GM23338 (cell line): Measurements from ENCODE around the gene CTNND2. TPM values are rescaled to one million over a fixed set of nuclear protein-coding genes. Genes with fewer than 3 reads are reported as not detected.

Experiments used
- ATAC-seq: fragments of 200-7000 bp; cut with Tn5 transposase; 3 replicates; pipeline ENCODE4 v1.9.1; 2020
- DNase-seq: peaks from one replicate; pipeline ENCODE4 v3.0.0-alpha.2; 2015; ENCODE audit warnings: low spot score
- H2AFZ ChIP-seq: fragments of 200-600 bp; sonication (generic); 2 replicates; pipeline ENCODE4 v1.8.0; 2016; ENCODE audit warnings: antibody characterized with exemption, mild to moderate bottlenecking, moderate library complexity
- H3F3A ChIP-seq: fragments of 200-600 bp; sonication (generic); replicated peaks from 2 replicates; pipeline ENCODE4 v1.8.0; 2017; ENCODE audit warnings: antibody characterized with exemption, mixed run types, low read depth
- H3K27ac ChIP-seq: fragments of 200-600 bp; sonication (generic); 2 replicates; pipeline ENCODE4 v1.6.1; 2016; ENCODE audit warnings: low read depth
- H3K27me3 ChIP-seq: fragments of 200-600 bp; sonication (generic); 2 replicates; pipeline ENCODE4 v1.8.0; 2016; ENCODE audit warnings: mild to moderate bottlenecking, mixed run types, moderate library complexity; ENCODE audit not compliant: insufficient read depth
- H3K36me3 ChIP-seq: fragments of 200-600 bp; sonication (generic); 2 replicates; pipeline ENCODE4 v1.8.0; 2016; ENCODE audit warnings: mild to moderate bottlenecking; ENCODE audit not compliant: insufficient read depth
- H3K4me1 ChIP-seq: fragments of 200-600 bp; sonication (generic); 2 replicates; pipeline ENCODE4 v1.8.0; 2016; ENCODE audit warnings: mild to moderate bottlenecking, moderate library complexity; ENCODE audit not compliant: insufficient read depth
- H3K4me2 ChIP-seq: fragments of 200-600 bp; sonication (generic); 2 replicates; pipeline ENCODE4 v1.7.1; 2017; ENCODE audit warnings: mixed run types
- H3K4me3 ChIP-seq: fragments of 200-600 bp; sonication (generic); 2 replicates; pipeline ENCODE4 v1.6.1; 2016; ENCODE audit warnings: mixed run types
- H3K79me2 ChIP-seq: fragments of 200-600 bp; sonication (generic); replicated peaks from 2 replicates; pipeline ENCODE4 v1.8.0; 2017; ENCODE audit warnings: mild to moderate bottlenecking; ENCODE audit not compliant: insufficient read depth
- H3K9me2 ChIP-seq: fragments of 200-600 bp; sonication (generic); 2 replicates; pipeline ENCODE4 v1.8.0; 2017; ENCODE audit not compliant: insufficient read depth
- H4K20me1 ChIP-seq: fragments of 200-600 bp; sonication (generic); replicated peaks from 2 replicates; pipeline ENCODE4 v1.8.0; 2017; ENCODE audit warnings: mild to moderate bottlenecking; ENCODE audit not compliant: insufficient read depth
- H3K27ac Mint-ChIP-seq: 2 replicates; pipeline ENCODE4 v1.8.0; 2020; ENCODE audit warnings: inconsistent platforms, mild to moderate bottlenecking, moderate library complexity, mixed read lengths
- H3K27me3 Mint-ChIP-seq: 3 replicates; pipeline ENCODE4 v1.8.0; 2022; ENCODE audit warnings: low read depth, mild to moderate bottlenecking, moderate library complexity, mixed read lengths, inconsistent platforms; ENCODE audit not compliant: insufficient read depth, poor library complexity
- H3K36me3 Mint-ChIP-seq: 3 replicates; pipeline ENCODE4 v1.8.0; 2021; ENCODE audit warnings: low read depth, mild to moderate bottlenecking, inconsistent platforms, moderate library complexity, mixed read lengths
- H3K4me1 Mint-ChIP-seq: 3 replicates; pipeline ENCODE4 v1.8.0; 2020; ENCODE audit warnings: mild to moderate bottlenecking, inconsistent platforms, mixed read lengths
- H3K4me3 Mint-ChIP-seq: 3 replicates; pipeline ENCODE4 v1.8.0; 2021; ENCODE audit warnings: moderate library complexity, mild to moderate bottlenecking, inconsistent platforms, mixed read lengths
- H3K9me3 Mint-ChIP-seq: 3 replicates; pipeline ENCODE4 v1.8.0; 2020; ENCODE audit warnings: moderate library complexity, mild to moderate bottlenecking, inconsistent platforms, mixed read lengths
- CREB1 ChIP-seq: fragments of 250-450 bp; sonication (Bioruptor Pico); IDR thresholded peaks from 2 replicates; pipeline ENCODE4 v1.5.0; 2020; ENCODE audit warnings: low read depth, mild to moderate bottlenecking, moderate library complexity
- EZH2 ChIP-seq: fragments of 200-600 bp; sonication (generic); IDR thresholded peaks from one replicate; pipeline ENCODE4 v1.8.0; 2017; ENCODE audit warnings: antibody characterized with exemption, mild to moderate bottlenecking, low read depth; ENCODE audit not compliant: unreplicated experiment
- EZH2phosphoT487 ChIP-seq: fragments of 200-600 bp; sonication (generic); IDR thresholded peaks from one replicate; pipeline ENCODE4 v1.8.1; 2018; ENCODE audit warnings: antibody characterized with exemption; ENCODE audit not compliant: unreplicated experiment
- JUNB ChIP-seq: IDR thresholded peaks from one replicate; pipeline ENCODE4 v1.6.1; 2016; ENCODE audit warnings: antibody characterized with exemption; ENCODE audit not compliant: unreplicated experiment
- POLR2AphosphoS5 ChIP-seq: IDR thresholded peaks from 2 replicates; pipeline ENCODE4 v1.6.1; 2016; ENCODE audit warnings: antibody characterized with exemption, low read depth
- STAT1 ChIP-seq: IDR thresholded peaks from one replicate; pipeline ENCODE4 v1.6.1; 2016; ENCODE audit warnings: antibody characterized with exemption; ENCODE audit not compliant: unreplicated experiment
- ZNF114 ChIP-seq: fragments of 250-450 bp; sonication (Bioruptor Pico); IDR thresholded peaks from 2 replicates; pipeline ENCODE4 v1.5.0; 2020; ENCODE audit warnings: mild to moderate bottlenecking, moderate library complexity
- ZNF331 ChIP-seq: fragments of 250-450 bp; sonication (Bioruptor Pico); IDR thresholded peaks from 2 replicates; pipeline ENCODE4 v1.5.0; 2020; ENCODE audit warnings: low read depth, mild to moderate bottlenecking, moderate library complexity
- polyA plus RNA-seq: library from polyadenylated mRNA; unstranded; fragments of >200 nt; fragmentation: Nextera tagmentation; extraction: Ambion mirVana; gene quantifications from 2 replicates; pipeline ENCODE4 v1.2.1, GENCODE V29; 2016
- total RNA-seq: library from RNA; depleted of rRNA; stranded (reverse); fragments of >200 nt; shearing (Covaris generic); gene quantifications from 2 replicates; pipeline ENCODE4 v1.2.3, GENCODE V29; 2014
- TF ChIP-seq, protein P1 (sequence below), 2 experiments: fragments of 200-600 bp in 1 of 2; sonication (generic) in 1 of 2; conservative IDR thresholded peaks; 2 replicates each; pipeline versions ENCODE4 v1.5.1 to v1.6.1; 2016 to 2017; ENCODE audit warnings: antibody characterized with exemption in 2 of 2, low read depth in 2 of 2, mild to moderate bottlenecking in 2 of 2, moderate library complexity in 1 of 2
- TF ChIP-seq, protein P2 (sequence below): IDR thresholded peaks from one replicate; pipeline ENCODE4 v1.6.1; 2018; ENCODE audit warnings: antibody characterized with exemption; ENCODE audit not compliant: unreplicated experiment

The CTNND2 gene
- total and polyA plus RNA-seq, 2 experiments from 2014 or later: 5.1 to 7.0 TPM

DNA sequence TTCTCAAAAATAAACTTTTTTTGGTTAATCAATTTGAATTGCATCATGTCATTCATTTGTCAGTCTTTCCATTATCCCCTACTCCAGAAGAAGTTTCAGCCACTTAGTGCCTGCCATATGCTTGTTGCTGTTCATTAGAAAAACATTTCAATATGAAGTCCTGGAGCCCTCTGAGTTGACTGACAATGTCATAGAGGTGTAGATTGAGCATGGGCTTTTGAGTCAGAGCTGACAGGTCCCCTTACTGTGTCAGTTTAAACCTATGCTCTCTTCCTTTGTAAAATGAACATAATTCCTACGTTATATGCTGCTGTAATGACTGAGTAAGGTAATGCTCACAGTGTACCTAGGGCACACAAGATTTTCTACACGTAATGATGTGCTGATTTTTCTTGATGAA is 114.0 kb downstream of the CTNND2 start:
- Histone ChIP-seq H3K9me2 (no peaks in the 10 kb centered on the region), H2AFZ (no peak overlapping the region), H3K27ac (no peak overlapping the region), H3K27me3 (no peaks in the 10 kb centered on the region), H3K36me3 (no peaks in the 10 kb centered on the region), H4K20me1 (no peaks in the 10 kb centered on the region), H3K4me3 (no peak overlapping the region), H3K79me2 (no peaks in the 10 kb centered on the region), H3F3A (no peaks in the 10 kb centered on the region), H3K4me1 (peaks cover 11% of the 10 kb centered on the region), H3K4me2 (no peak overlapping the region)
- no peaks in the 10 kb centered on the region for H3K9me3 Mint-ChIP-seq
- ATAC-seq: no peak
- no peaks in the 10 kb centered on the region for H3K36me3 Mint-ChIP-seq
- peaks cover 24% of the 10 kb centered on the region; the same call in 2 of the 3 replicates for H3K4me1 Mint-ChIP-seq
- TF ChIP-seq POLR2AphosphoS5: no peak
- TF ChIP-seq CREB1 (CRISPR knock-in tag): no peak
- TF ChIP-seq ZNF331: no peak
- TF ChIP-seq EZH2phosphoT487: no peak
- no peak for TF ChIP-seq JUNB
- TF ChIP-seq, protein P1, sequence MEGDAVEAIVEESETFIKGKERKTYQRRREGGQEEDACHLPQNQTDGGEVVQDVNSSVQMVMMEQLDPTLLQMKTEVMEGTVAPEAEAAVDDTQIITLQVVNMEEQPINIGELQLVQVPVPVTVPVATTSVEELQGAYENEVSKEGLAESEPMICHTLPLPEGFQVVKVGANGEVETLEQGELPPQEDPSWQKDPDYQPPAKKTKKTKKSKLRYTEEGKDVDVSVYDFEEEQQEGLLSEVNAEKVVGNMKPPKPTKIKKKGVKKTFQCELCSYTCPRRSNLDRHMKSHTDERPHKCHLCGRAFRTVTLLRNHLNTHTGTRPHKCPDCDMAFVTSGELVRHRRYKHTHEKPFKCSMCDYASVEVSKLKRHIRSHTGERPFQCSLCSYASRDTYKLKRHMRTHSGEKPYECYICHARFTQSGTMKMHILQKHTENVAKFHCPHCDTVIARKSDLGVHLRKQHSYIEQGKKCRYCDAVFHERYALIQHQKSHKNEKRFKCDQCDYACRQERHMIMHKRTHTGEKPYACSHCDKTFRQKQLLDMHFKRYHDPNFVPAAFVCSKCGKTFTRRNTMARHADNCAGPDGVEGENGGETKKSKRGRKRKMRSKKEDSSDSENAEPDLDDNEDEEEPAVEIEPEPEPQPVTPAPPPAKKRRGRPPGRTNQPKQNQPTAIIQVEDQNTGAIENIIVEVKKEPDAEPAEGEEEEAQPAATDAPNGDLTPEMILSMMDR (conservative IDR thresholded peaks at IDR 0.05; ENCODE audit: low read depth in 2 of 2): no peak
- TF ChIP-seq ZNF114 (CRISPR knock-in tag): no peak
- TF ChIP-seq EZH2: no peak
- peaks cover 2% of the 10 kb centered on the region for H3K27me3 Mint-ChIP-seq
- no peak overlapping the region for H3K27ac Mint-ChIP-seq
- no peak overlapping the region for H3K4me3 Mint-ChIP-seq
- no peak for DNase-seq

DNA sequence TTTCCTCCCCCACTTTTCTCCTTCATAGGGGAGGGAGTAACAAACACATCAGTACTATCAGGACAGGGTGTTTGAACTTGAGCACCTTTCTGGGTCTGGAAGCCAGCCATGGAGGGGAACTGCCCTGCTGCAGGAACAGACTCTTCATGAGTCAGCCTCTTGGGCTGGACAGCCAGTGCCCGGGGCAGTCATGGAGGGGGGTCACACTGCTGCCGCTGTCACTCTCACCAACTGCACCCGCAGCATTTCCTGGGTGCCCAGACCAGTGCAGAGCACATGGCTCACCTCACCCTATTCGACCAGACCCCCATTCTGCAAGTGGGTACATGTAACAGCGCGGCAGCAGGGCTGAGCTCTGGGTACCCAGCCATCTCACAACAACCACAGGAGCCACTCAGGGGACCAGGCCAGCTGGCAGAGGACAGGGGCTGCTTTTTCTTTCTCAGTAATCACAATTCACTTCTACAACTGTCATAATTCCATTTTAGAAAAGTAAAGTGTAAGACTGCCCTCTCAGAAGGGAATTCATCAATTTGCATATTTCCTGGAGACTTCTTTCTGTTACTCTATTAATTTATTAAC is 118.4 kb downstream of the CTNND2 start:
- Mint-ChIP-seq H3K27me3 (no peaks in the 10 kb centered on the region), H3K4me3 (no peak overlapping the region), H3K27ac (no peak overlapping the region), H3K9me3 (peaks cover 8% of the 10 kb centered on the region; the same call in 1 of the 3 replicates), H3K36me3 (peaks cover 3% of the 10 kb centered on the region; the same call in 2 of the 3 replicates), H3K4me1 (peaks cover 10% of the 10 kb centered on the region; the same call in 2 of the 3 replicates)
- no peak overlapping the region for H3K4me3 ChIP-seq
- no peak overlapping the region for H3K27ac ChIP-seq
- H4K20me1 ChIP-seq: no peaks in the 10 kb centered on the region
- no peaks in the 10 kb centered on the region for H3K79me2 ChIP-seq
- TF ChIP-seq, protein P2, sequence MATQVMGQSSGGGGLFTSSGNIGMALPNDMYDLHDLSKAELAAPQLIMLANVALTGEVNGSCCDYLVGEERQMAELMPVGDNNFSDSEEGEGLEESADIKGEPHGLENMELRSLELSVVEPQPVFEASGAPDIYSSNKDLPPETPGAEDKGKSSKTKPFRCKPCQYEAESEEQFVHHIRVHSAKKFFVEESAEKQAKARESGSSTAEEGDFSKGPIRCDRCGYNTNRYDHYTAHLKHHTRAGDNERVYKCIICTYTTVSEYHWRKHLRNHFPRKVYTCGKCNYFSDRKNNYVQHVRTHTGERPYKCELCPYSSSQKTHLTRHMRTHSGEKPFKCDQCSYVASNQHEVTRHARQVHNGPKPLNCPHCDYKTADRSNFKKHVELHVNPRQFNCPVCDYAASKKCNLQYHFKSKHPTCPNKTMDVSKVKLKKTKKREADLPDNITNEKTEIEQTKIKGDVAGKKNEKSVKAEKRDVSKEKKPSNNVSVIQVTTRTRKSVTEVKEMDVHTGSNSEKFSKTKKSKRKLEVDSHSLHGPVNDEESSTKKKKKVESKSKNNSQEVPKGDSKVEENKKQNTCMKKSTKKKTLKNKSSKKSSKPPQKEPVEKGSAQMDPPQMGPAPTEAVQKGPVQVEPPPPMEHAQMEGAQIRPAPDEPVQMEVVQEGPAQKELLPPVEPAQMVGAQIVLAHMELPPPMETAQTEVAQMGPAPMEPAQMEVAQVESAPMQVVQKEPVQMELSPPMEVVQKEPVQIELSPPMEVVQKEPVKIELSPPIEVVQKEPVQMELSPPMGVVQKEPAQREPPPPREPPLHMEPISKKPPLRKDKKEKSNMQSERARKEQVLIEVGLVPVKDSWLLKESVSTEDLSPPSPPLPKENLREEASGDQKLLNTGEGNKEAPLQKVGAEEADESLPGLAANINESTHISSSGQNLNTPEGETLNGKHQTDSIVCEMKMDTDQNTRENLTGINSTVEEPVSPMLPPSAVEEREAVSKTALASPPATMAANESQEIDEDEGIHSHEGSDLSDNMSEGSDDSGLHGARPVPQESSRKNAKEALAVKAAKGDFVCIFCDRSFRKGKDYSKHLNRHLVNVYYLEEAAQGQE: no peak
- TF ChIP-seq STAT1 (no peak), ZNF331 (no peak)
- H2AFZ ChIP-seq: no peak overlapping the region
- no peaks in the 10 kb centered on the region for H3F3A ChIP-seq
- no peaks in the 10 kb centered on the region for H3K27me3 ChIP-seq
- DNase-seq (no peak), ATAC-seq (no peak)
- H3K9me2 ChIP-seq: 0 out of 2 replicates have a peak, but pooled peaks cover 3% of the 10 kb centered on the region
- no peaks in the 10 kb centered on the region for H3K4me1 ChIP-seq
- H3K36me3 ChIP-seq: no peaks in the 10 kb centered on the region
- H3K4me2 ChIP-seq: no peak overlapping the region
